HUDEP-2 (cell line): ENCODE measurements around the gene CAPZA1.
A peak's percentile ranks its signal among the peaks of the same experiment; 100 is the strongest.
"Not testable (repeated sequence)": the region's sequence is repeated elsewhere in the genome, so short reads cannot be mapped to it uniquely, and the experiment has no call there.

Experiments used
- DNase-seq, 76 experiments: peaks; one replicate each; lab custom pipeline; 2025; ENCODE audit not compliant: unreplicated experiment in 76 of 76; lab: John Stamatoyannopoulos, UW

The CAPZA1 gene

GRCh38 chr1:112626193-112626592 lies 6.6 kb downstream of the CAPZA1 start:
- no peak for DNase-seq

DNA sequence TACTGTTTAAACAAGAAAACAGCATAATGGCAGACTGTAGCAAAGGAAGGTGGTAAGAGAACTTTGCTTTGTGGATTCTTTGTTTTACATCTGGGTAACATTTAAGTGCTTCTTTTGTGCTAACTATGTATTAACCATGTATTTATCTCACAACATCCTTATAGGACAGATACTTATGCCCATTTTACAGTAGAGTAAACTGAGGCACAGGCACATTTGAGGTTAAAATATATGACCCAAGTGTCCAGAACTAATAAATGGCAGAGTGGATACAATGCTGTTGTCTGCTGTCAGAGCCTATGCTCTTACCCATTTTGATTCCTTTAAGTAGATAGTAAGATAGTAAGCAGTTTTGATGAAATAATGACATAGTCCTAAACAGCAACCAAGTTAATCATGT lies 7.3 kb downstream of the CAPZA1 start:
- no peak for DNase-seq

DNA sequence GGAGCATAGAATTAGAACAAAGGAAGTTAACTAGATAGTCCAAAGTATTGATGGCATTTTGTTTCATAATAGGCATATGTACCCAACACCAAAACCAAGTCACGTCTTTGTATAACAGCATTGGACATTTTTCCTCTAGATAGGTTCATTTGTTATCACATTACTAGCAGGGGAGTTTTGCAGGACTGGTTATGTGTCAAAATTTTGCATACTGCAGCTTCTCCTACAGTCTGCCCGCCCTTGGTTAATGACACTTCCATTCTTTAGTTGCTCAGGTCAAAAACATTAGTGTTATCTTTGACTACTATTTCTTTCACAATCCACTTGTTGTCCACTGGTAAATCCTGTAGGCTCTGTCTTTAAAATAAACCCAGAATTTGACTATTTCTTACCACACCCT lies 8.9 kb downstream of the CAPZA1 start:
- DNase-seq, result no peak

DNA sequence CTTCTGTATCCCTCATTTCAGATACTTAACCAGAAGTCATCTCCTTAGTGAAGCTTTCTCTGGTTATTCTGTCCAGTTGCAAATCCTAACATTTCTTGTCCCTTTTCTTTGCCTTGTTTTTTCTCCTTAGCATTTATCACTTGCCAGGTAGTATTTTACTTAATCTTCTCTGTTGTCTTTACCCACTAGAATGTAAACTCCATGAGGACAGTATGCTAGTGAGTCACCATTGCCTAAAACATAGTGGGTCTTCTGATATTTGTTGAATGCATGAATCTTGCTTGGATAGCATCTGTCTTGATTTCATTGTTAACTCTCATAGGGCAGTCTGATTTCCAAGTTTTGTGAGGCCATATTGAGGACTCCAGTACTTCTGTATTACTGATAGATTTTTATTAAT lies 9.6 kb downstream of the CAPZA1 start:
- DNase-seq, result no peak

DNA sequence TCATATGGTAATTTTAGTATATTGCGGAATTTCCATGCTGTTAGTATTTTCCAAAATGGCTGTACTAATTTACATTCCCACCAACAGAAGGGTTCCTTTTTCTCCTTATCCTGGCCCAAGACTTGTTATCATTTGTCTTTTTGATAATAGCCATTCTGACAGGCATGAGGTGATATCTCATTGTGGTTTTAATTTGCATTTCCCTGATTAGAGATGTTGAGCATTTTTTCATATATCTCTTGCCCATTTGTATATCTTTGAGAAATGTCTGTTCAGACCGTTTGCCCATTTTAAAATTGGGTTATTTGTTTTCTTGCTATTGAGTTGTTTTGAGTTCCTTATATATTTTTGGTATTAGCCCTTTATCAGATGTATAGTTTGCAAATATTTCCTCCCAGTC lies 14.0 kb downstream of the CAPZA1 start:
- peak in 12 of 76 experiments; percentile 9 to 54 (median 42) for DNase-seq

GRCh38 chr1:112634367-112634766 lies 14.7 kb downstream of the CAPZA1 start:
- DNase-seq, result no peak

DNA sequence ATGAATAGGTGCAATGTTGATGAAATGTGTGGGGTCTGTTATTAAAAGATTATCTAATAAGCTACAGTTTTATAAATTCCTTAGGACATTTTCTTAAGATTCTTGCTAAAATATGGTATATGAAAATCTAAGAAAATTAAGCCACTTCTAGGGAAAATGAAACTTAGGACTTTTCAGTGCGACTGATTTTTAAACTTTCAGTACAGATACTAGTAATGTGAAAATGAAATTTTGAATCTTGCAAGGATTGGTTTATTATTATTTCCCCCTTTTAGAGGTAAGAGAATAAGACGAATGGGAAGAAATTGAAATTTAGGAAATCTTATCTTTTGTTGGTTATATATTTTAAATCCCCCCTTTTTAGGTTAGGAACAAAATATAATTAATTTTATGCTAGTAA lies 16.4 kb downstream of the CAPZA1 start:
- DNase-seq, result no peak

- no peak for DNase-seq
Observed at GRCh38 chr1:112636597-112637253, 17.1 kb downstream of the CAPZA1 start.

DNA sequence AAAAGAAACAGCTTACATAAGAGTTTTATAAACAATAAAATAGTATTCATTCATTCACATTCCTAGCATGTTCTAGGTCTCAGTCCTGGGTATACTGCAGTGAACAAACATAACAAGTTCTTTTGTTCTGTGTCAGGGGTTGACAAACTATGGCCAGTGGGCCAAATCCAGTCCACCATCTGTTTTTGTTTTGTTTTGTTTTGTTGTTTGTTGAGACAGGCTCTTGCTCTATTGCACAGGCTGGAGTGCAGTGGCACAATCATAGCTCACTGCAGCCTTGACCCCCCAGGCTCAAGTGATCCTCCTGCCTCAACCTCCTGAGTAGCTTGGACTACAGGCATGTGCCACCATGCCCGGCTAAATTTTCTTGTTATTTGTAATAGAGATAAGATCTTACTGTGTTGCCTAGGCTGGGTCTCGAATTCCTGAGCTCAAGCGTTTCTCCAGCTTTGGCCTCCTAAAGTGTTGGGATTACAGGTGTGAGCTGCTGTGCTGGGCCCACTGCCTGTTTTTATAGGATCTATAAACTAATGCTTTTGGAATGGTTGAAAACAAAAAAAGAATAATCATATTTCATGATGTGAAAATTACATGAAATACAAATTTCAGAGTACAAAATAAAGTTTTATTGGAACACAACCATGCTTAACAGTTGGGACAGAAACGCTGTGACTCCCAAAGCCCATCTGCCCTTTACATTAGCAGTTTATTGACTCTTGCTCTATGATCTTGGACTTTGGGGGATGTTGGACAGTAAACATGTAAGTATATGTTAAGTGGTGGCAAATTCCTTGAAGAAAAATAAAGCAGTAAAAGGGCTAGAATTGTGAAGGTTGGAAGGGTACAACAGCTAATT lies 17.9 kb downstream of the CAPZA1 start:
- DNase-seq, result no peak

DNA sequence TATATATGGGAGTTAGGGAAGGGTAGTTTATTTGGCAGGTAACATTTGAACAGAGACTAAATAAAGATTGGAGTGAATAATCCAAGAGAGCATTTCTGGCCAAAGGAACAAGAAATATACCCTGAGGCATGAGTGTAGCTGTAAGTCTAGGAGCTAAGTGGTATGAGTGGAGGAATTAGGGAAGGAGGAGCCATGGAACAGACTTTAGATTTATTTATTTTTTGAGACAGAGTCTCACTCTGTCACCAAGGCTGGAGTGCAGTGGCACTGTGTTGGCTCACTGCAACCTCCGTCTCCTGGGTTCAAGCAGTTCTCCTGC lies 18.4 kb downstream of the CAPZA1 start:
- no peak for DNase-seq

DNA sequence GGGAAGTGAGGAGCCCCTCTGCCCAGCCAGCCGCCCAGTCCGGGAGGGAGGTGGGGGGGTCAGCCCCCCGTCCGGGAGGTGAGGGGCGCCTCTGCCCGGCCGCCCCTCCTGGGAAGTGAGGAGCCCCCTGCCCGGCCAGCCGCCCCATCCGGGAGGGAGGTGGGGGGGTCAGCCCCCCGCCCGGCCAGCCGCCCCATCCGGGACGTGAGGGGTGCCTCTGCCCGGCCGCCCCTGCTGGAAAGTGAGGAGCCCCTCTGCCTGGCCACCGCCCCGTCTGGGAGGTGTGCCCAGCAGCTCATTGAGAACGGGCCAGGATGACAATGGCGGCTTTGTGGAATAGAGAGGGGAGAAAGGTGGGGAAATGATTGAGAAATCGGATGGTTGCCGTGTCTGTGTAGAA lies 20.8 kb downstream of the CAPZA1 start:
- DNase-seq, result not testable (repeated sequence)

- DNase-seq, result no peak
Observed at GRCh38 chr1:112643080-112643479, 23.4 kb downstream of the CAPZA1 start.

- DNase-seq, result no peak
Observed at GRCh38 chr1:112646225-112646624, 26.6 kb downstream of the CAPZA1 start.

GRCh38 chr1:112651205-112651604 lies 31.6 kb downstream of the CAPZA1 start:
- DNase-seq, result no peak

- no peak for DNase-seq
Observed at GRCh38 chr1:112665857-112666256, 46.2 kb downstream of the CAPZA1 start.

DNA sequence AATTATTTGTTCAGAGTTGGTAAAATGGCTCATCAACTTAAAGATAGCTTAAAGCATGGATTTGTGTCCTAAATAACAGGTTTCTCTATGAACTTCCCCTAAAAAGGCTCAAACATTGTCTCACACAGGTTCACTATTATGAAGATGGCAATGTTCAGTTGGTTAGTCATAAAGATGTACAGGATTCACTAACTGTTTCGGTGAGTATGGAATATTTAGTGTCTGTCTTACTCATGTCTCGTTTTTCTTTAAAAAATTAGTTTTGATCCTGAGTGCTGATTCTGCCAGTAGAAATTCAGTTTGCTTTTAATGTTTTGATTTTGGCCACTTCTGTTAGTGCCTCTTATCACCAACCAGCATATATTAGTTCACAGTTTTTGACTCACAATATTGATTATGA lies 47.3 kb downstream of the CAPZA1 start:
- DNase-seq, result no peak

- no peak for DNase-seq
Observed at GRCh38 chr1:112672009-112672408, 52.4 kb downstream of the CAPZA1 start.

- peak in 1 of 76 experiments; percentile 7 for DNase-seq
Observed at GRCh38 chr1:112672842-112673241, 53.2 kb downstream of the CAPZA1 start.

- DNase-seq, result peak in 16 of 76 experiments; percentile 4 to 52 (median 22)
Observed at GRCh38 chr1:112673592-112674439, 54.2 kb downstream of the CAPZA1 start.

GRCh38 chr1:112674440-112674985 lies 54.9 kb downstream of the CAPZA1 start, which contains the start of gene MOV10:
MOV10 (plus strand) TSS chr1:112674659; CDS start chr1:112674913, 254 bp downstream.
- peak in 62 of 76 experiments; percentile 12 to 72 (median 40) for DNase-seq
